ENCODE data around the gene DAB1. TPM values are rescaled to one million over a fixed set of nuclear protein-coding genes. Genes with fewer than 3 reads are reported as not detected.

Gene DAB1
- total RNA-seq, 1 donor from 2014 or later = not detected

GRCh38 chr1:56993475-56993874 is 430.4 kb downstream of the DAB1 start:
- TF ChIP-seq, protein P1, sequence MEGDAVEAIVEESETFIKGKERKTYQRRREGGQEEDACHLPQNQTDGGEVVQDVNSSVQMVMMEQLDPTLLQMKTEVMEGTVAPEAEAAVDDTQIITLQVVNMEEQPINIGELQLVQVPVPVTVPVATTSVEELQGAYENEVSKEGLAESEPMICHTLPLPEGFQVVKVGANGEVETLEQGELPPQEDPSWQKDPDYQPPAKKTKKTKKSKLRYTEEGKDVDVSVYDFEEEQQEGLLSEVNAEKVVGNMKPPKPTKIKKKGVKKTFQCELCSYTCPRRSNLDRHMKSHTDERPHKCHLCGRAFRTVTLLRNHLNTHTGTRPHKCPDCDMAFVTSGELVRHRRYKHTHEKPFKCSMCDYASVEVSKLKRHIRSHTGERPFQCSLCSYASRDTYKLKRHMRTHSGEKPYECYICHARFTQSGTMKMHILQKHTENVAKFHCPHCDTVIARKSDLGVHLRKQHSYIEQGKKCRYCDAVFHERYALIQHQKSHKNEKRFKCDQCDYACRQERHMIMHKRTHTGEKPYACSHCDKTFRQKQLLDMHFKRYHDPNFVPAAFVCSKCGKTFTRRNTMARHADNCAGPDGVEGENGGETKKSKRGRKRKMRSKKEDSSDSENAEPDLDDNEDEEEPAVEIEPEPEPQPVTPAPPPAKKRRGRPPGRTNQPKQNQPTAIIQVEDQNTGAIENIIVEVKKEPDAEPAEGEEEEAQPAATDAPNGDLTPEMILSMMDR (IDR thresholded peaks at IDR 0.05) = no peak
- Mint-ChIP-seq H3K9me3 (ENCODE audit: low read depth) (no peaks in the 10 kb centered on the region), H3K27me3 (ENCODE audit: low read depth) (peaks cover 2% of the 10 kb centered on the region), H3K27ac (ENCODE audit: unreplicated experiment) (no peak overlapping the region), H3K4me3 (ENCODE audit: unreplicated experiment) (no peak overlapping the region), H3K36me3 (ENCODE audit: low read depth) (no peaks in the 10 kb centered on the region), H3K4me1 (ENCODE audit: low read depth) (no peaks in the 10 kb centered on the region)
- DNase-seq (ENCODE audit: low spot score) = no peak

DNA sequence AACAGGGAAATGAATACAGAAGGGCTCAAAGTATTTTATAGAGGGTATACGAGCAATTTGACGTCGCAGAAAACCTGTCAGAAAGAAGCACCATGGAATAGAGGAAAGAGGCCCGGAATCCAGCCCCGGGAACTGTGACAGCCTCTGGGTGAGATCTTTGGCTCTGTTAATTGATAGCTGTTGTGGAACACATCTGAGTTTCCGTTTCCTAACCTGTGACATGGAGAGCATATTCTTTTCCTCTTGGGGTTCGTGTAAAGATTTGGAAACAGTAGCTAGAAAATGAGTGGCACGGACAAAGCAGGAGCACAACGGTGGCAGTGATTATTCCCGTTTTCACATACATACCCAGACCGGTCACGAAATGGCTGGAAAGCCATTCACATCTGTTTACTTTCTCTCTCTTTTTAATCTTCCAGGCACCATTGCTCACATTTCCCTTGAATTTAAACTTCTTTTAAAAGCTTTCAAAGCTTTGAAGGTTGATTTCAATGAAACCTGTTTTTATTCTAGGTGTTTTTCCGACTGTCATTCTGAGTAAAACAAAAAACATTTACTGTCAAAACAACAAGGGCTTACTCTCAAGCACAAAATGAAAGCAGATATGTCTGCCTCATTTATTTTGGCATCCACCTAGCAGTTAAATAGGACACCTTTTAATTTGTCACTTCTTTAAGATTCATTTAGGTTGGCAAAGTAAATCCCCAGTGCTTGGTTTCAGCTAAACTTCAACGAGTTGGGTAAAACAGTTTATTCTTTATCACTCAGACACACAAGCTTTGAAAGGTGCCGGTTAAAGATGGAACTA is 431.3 kb downstream of the DAB1 start:
- H3K4me3 Mint-ChIP-seq (ENCODE audit: unreplicated experiment) = no peak overlapping the region
- TF ChIP-seq, protein P1 (IDR thresholded peaks at IDR 0.05) = no peak
- no peaks in the 10 kb centered on the region for H3K9me3 Mint-ChIP-seq (ENCODE audit: low read depth)
- H3K4me1 Mint-ChIP-seq (ENCODE audit: low read depth) = no peaks in the 10 kb centered on the region
- H3K36me3 Mint-ChIP-seq (ENCODE audit: low read depth) = no peaks in the 10 kb centered on the region
- no peak overlapping the region for H3K27ac Mint-ChIP-seq (ENCODE audit: unreplicated experiment)
- H3K27me3 Mint-ChIP-seq (ENCODE audit: low read depth) = peaks cover 2% of the 10 kb centered on the region
- no peak for DNase-seq (ENCODE audit: low spot score)

DNA sequence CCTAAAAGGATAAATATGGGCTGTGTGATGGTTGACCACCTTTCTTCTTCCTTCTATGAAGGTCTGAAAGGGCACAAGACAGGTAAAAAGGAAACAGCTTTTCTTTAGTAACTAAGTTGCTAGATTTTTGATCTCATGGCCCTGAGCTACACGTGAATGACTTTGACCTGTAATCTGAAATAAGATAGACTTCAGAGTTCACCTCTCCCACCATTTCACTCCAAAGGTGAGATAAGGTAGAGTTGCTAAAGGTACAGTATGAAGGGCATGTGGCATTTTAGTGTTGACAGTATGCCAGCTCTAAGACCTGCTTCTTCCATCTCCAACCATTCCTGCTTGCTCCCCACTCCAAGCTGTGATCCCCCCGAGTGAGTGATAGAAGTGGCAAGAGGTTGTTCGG is 432.3 kb downstream of the DAB1 start:
- H3K4me3 Mint-ChIP-seq (ENCODE audit: unreplicated experiment) = no peak overlapping the region
- H3K27ac Mint-ChIP-seq (ENCODE audit: unreplicated experiment) = no peak overlapping the region
- peaks cover 2% of the 10 kb centered on the region for H3K27me3 Mint-ChIP-seq (ENCODE audit: low read depth)
- no peaks in the 10 kb centered on the region for H3K4me1 Mint-ChIP-seq (ENCODE audit: low read depth)
- H3K9me3 Mint-ChIP-seq (ENCODE audit: low read depth) = no peaks in the 10 kb centered on the region
- DNase-seq (ENCODE audit: low spot score) = no peak
- H3K36me3 Mint-ChIP-seq (ENCODE audit: low read depth) = no peaks in the 10 kb centered on the region
- TF ChIP-seq, protein P1 (IDR thresholded peaks at IDR 0.05) = no peak

- Mint-ChIP-seq H3K36me3 (ENCODE audit: low read depth) (no peaks in the 10 kb centered on the region), H3K9me3 (ENCODE audit: low read depth) (no peaks in the 10 kb centered on the region), H3K27ac (ENCODE audit: unreplicated experiment) (no peak overlapping the region), H3K4me3 (ENCODE audit: unreplicated experiment) (no peak overlapping the region), H3K27me3 (ENCODE audit: low read depth) (peaks cover 4% of the 10 kb centered on the region), H3K4me1 (ENCODE audit: low read depth) (no peaks in the 10 kb centered on the region)
- DNase-seq (ENCODE audit: low spot score) = no peak
- TF ChIP-seq, protein P1 (IDR thresholded peaks at IDR 0.05) = no peak
Measured at GRCh38 chr1:56986397-56986796, 437.5 kb downstream of the DAB1 start.

GRCh38 chr1:56985857-56986256 is 438.0 kb downstream of the DAB1 start:
- Mint-ChIP-seq H3K9me3 (ENCODE audit: low read depth) (no peaks in the 10 kb centered on the region), H3K27me3 (ENCODE audit: low read depth) (peaks cover 4% of the 10 kb centered on the region), H3K27ac (ENCODE audit: unreplicated experiment) (no peak overlapping the region), H3K4me1 (ENCODE audit: low read depth) (no peaks in the 10 kb centered on the region), H3K36me3 (ENCODE audit: low read depth) (no peaks in the 10 kb centered on the region), H3K4me3 (ENCODE audit: unreplicated experiment) (no peak overlapping the region)
- no peak for DNase-seq (ENCODE audit: low spot score)
- TF ChIP-seq, protein P1 (IDR thresholded peaks at IDR 0.05) = no peak
